Bronchial epithelial cell (primary cell): ENCODE measurements around the gene PLD5. TPM values are rescaled to one million over a fixed set of nuclear protein-coding genes. Genes with fewer than 3 reads are reported as not detected.
"Not testable (repeated sequence)": the region's sequence is repeated elsewhere in the genome, so short reads cannot be mapped to it uniquely, and the experiment has no call there.

Source experiments
- DNase-seq: peaks from one replicate; pipeline ENCODE4 v3.0.0-alpha.2; 2010; ENCODE audit warnings: low read depth
- FAIRE-seq: peaks from 2 replicates; lab custom pipeline; 2011; peaks lifted over from hg19 to GRCh38; lab: Jason Lieb, UNC
- H3K27me3 ChIP-seq: 2 replicates; pipeline ENCODE4 v1.5.1; 2011; ENCODE audit warnings: low read length; ENCODE audit not compliant: control insufficient read depth, insufficient read depth
- H3K36me3 ChIP-seq: 2 replicates; pipeline ENCODE4 v1.5.1; 2011; ENCODE audit warnings: low read length; ENCODE audit not compliant: control insufficient read depth, insufficient read depth
- H3K4me3 ChIP-seq: 2 replicates; pipeline ENCODE4 v1.5.1; 2011; ENCODE audit warnings: mild to moderate bottlenecking, low read depth, low read length, control low read depth
- CTCF ChIP-seq: IDR thresholded peaks from 2 replicates; pipeline ENCODE4 v1.5.1; 2011; ENCODE audit warnings: mild to moderate bottlenecking, moderate library complexity, low read length, control low read depth, inconsistent platforms; ENCODE audit not compliant: insufficient read depth, severe bottlenecking
- total RNA-seq: library from RNA; depleted of rRNA; stranded (reverse); fragments of >200 nt; gene quantifications from 2 replicates; pipeline ENCODE4 v1.2.1, GENCODE V29; 2014

The PLD5 gene
- total RNA-seq, 1 donor from 2014 or later = under 0.01 TPM

GRCh38 chr1:242219905-242220304 lies 304.6 kb downstream of the PLD5 start:
- Histone ChIP-seq H3K27me3 (no peaks in the 10 kb centered on the region), H3K36me3 (no peaks in the 10 kb centered on the region), H3K4me3 (no peak overlapping the region)
- DNase-seq (no peak), FAIRE-seq (no peak)
- no peak for TF ChIP-seq CTCF

- Histone ChIP-seq H3K27me3 (no peaks in the 10 kb centered on the region), H3K4me3 (no peak overlapping the region), H3K36me3 (no peaks in the 10 kb centered on the region)
- DNase-seq (peak; percentile 71), FAIRE-seq (no peak)
- TF ChIP-seq CTCF = no peak
Measured at GRCh38 chr1:242219298-242219901, 305.1 kb downstream of the PLD5 start.

- Histone ChIP-seq H3K36me3 (no peaks in the 10 kb centered on the region), H3K4me3 (no peak overlapping the region), H3K27me3 (no peaks in the 10 kb centered on the region)
- FAIRE-seq = no peak
- DNase-seq = no peak
- TF ChIP-seq CTCF = no peak
Measured at GRCh38 chr1:242216368-242216767, 308.1 kb downstream of the PLD5 start.

- H3K4me3 ChIP-seq, H3K27me3 ChIP-seq, FAIRE-seq, DNase-seq, H3K36me3 ChIP-seq: not testable (repeated sequence)
Measured at GRCh38 chr1:242214455-242214854, 310.0 kb downstream of the PLD5 start.

- H3K27me3 ChIP-seq, H3K36me3 ChIP-seq, DNase-seq, H3K4me3 ChIP-seq, FAIRE-seq: not testable (repeated sequence)
Measured at GRCh38 chr1:242212961-242213360, 311.5 kb downstream of the PLD5 start.

- DNase-seq = no peak
- no peak for FAIRE-seq
- TF ChIP-seq CTCF = no peak
- Histone ChIP-seq H3K36me3 (no peaks in the 10 kb centered on the region), H3K27me3 (no peaks in the 10 kb centered on the region), H3K4me3 (no peak overlapping the region)
Measured at GRCh38 chr1:242212401-242212800, 312.1 kb downstream of the PLD5 start.
